ENCODE results near the gene ADRA2A. TPM values are rescaled to one million over a fixed set of nuclear protein-coding genes. Genes with fewer than 3 reads are reported as not detected.

ADRA2A gene
- total RNA-seq, 8 experiments from 2014 or later = 1.5 to 14.2 (median 3.1) TPM

- in situ Hi-C loops (cut with MboI; ENCODE audit: low pct_unique_long_range_greater_than_20kb in 2 of 9, low sequenced_read_pairs in 9 of 9, unreplicated experiment in 9 of 9) = loop anchor here in 4 of 9 experiments (25.0 kb wide), 2 partner anchors 251 to 1051 kb away; no protein-coding TSS in a partner anchor
- H3K27ac ChIP-seq = no peak overlapping the region
Measured at GRCh38 chr10:111086574-111086973, 9.7 kb downstream of the ADRA2A start.

GRCh38 chr10:111087331-111087756 is 10.5 kb downstream of the ADRA2A start:
- in situ Hi-C loops (cut with MboI; ENCODE audit: low pct_unique_long_range_greater_than_20kb in 2 of 9, low sequenced_read_pairs in 9 of 9, unreplicated experiment in 9 of 9) = loop anchor here in 4 of 9 experiments (25.0 kb wide), 2 partner anchors 250 to 1050 kb away; no protein-coding TSS in a partner anchor
- Histone ChIP-seq H3K27ac (no peak overlapping the region), H3K4me3 (no peak overlapping the region), H3K4me1 (replicated peaks in 1 of 2) (peaks cover 4 to 7% of the 10 kb centered on the region in 2 donors)
- 92 to 100% (median 93%) methylated on average over 1 to 10 of the region's 11 CpGs; no CpG with 5 or more reads in 5 of the 10 experiments for WGBS, 10 experiments
- no peak for ATAC-seq (replicated peaks in 6 of 8)

More at GRCh38 chr10:111086574-111086973, 9.7 kb downstream of the ADRA2A start:
- no peak for ATAC-seq (replicated peaks in 6 of 8)
- H3K4me1 ChIP-seq (replicated peaks in 1 of 2) = peaks cover 4 to 7% of the 10 kb centered on the region in 2 donors
- 0 to 90% (median 85%) methylated on average over 1 to 2 of the region's 3 CpGs; no CpG with 5 or more reads in 6 of the 10 experiments for WGBS, 10 experiments
- H3K4me3 ChIP-seq = no peak overlapping the region

GRCh38 chr10:111087968-111088505 is 11.2 kb downstream of the ADRA2A start:
- WGBS, 10 experiments = 20 to 100% (median 53%) methylated on average over 1 to 2 of the region's 4 CpGs; no CpG with 5 or more reads in 4 of the 10 experiments
- no peak for ATAC-seq (replicated peaks in 6 of 8)
- in situ Hi-C loops (cut with MboI; ENCODE audit: low pct_unique_long_range_greater_than_20kb in 2 of 9, low sequenced_read_pairs in 9 of 9, unreplicated experiment in 9 of 9) = loop anchor here in 4 of 9 experiments (25.0 kb wide), 2 partner anchors 249 to 1049 kb away; no protein-coding TSS in a partner anchor

GRCh38 chr10:111089293-111089692 is 12.5 kb downstream of the ADRA2A start:
- no peaks in the 10 kb centered on the region for H3K4me1 ChIP-seq (replicated peaks in 1 of 2)
- H3K4me3 ChIP-seq = no peak overlapping the region
- WGBS, 10 experiments = 94 to 100% (median 100%) methylated on average over 1 to 3 of the region's 3 CpGs; no CpG with 5 or more reads in 6 of the 10 experiments
- no peak for ATAC-seq (replicated peaks in 6 of 8)
- in situ Hi-C loops (cut with MboI; ENCODE audit: low pct_unique_long_range_greater_than_20kb in 2 of 9, low sequenced_read_pairs in 9 of 9, unreplicated experiment in 9 of 9) = loop anchor here in 4 of 9 experiments (25.0 kb wide), 2 partner anchors 248 to 1048 kb away; no protein-coding TSS in a partner anchor
- H3K27ac ChIP-seq = no peak overlapping the region

More at GRCh38 chr10:111087968-111088505, 11.2 kb downstream of the ADRA2A start:
- Histone ChIP-seq H3K27ac (no peak overlapping the region), H3K4me1 (replicated peaks in 1 of 2) (peaks cover 0 to under 1% of the 10 kb centered on the region in 2 donors), H3K4me3 (no peak overlapping the region)

GRCh38 chr10:111091833-111092232 is 15.0 kb downstream of the ADRA2A start:
- Histone ChIP-seq H3K4me3 (no peak overlapping the region), H3K4me1 (replicated peaks in 1 of 2) (no peaks in the 10 kb centered on the region), H3K27ac (no peak overlapping the region)
- 56 to 100% (median 87%) methylated on average over 1 to 7 of the region's 7 CpGs; no CpG with 5 or more reads in 2 of the 10 experiments for WGBS, 10 experiments
- in situ Hi-C loops (cut with MboI; ENCODE audit: low pct_unique_long_range_greater_than_20kb in 2 of 9, low sequenced_read_pairs in 9 of 9, unreplicated experiment in 9 of 9) = loop anchor here in 4 of 9 experiments (25.0 kb wide), 2 partner anchors 245 to 1045 kb away; no protein-coding TSS in a partner anchor
- ATAC-seq (replicated peaks in 6 of 8) = no peak

GRCh38 chr10:111093741-111094380 is 17.0 kb downstream of the ADRA2A start:
- in situ Hi-C loops (cut with MboI; ENCODE audit: low pct_unique_long_range_greater_than_20kb in 2 of 9, low sequenced_read_pairs in 9 of 9, unreplicated experiment in 9 of 9) = loop anchor here in 4 of 9 experiments (25.0 kb wide), 2 partner anchors 243 to 1043 kb away; no protein-coding TSS in a partner anchor
- no peak overlapping the region for H3K27ac ChIP-seq
- ATAC-seq (replicated peaks in 6 of 8) = peak in 4 of 8 experiments; percentile 23 to 99 (median 78)
- no peaks in the 10 kb centered on the region for H3K4me1 ChIP-seq (replicated peaks in 1 of 2)
- H3K4me3 ChIP-seq = no peak overlapping the region
- 8 to 100% (median 67%) methylated on average over 1 to 3 of the region's 3 CpGs; no CpG with 5 or more reads in 5 of the 10 experiments for WGBS, 10 experiments

DNA sequence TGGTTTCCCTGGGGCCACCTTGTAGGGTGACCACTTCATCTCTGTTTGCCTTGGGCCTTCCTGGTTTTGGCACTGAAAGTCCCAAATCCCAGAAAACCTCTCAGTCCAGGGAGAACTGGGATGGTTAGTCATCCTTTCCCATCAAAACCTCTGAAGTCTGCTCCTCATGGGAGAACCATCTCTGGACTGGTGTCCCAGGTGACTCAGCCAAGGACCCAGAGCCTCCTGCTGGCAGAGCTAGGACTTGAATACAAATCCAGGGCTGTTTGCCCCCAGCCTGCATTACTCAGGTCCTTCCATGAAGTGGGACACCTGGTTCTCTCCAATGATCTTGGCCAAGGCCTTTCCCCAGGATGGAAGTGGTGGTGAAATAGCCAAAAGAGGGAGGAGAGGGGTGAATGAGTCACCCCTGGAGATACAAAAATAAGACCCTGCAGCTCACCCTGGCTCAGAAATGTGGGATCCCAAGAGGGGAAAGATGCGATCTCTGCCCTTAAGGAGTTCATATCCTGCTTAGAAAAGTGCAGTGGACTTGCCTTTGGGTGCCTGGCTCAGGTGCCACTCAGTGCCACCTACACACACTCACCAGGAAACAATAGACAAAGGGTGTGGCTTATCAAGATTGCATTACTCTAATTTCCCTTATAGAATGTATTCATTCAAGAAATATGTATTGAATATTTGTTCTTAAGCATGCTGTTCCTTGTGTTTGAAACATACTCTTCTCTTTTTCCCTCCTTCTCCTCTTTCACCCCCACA is 22.0 kb downstream of the ADRA2A start:
- in situ Hi-C loops (cut with MboI; ENCODE audit: low pct_unique_long_range_greater_than_20kb in 2 of 9, low sequenced_read_pairs in 9 of 9, unreplicated experiment in 9 of 9) = loop anchor here in 4 of 9 experiments (25.0 kb wide), 2 partner anchors 238 to 1038 kb away; no protein-coding TSS in a partner anchor
- no peak for ATAC-seq (replicated peaks in 6 of 8)

DNA sequence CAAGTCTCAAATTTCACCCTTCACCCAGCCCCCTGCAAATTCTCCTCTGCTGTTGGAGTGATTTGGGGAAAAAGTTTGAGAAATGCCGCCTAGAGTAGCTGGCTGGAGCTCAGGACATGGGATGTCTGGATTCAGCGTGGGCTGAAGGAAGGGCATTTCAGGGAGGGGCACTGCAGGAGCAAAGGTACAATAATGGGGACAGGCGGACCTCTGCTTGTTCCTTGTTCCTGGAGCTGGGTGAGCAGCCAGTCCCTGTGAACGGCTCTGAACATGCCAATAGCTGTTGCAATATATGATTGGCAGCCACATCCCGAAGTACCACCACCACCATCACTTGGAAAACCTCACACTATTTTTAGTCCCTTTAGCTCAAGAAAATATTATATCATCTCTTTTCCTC is 23.4 kb downstream of the ADRA2A start:
- Histone ChIP-seq H3K4me3 (no peak overlapping the region), H3K27ac (no peak overlapping the region), H3K4me1 (replicated peaks in 1 of 2) (no peaks in the 10 kb centered on the region)
- in situ Hi-C loops (cut with MboI; ENCODE audit: low pct_unique_long_range_greater_than_20kb in 2 of 9, low sequenced_read_pairs in 9 of 9, unreplicated experiment in 9 of 9) = no loop called here
- WGBS, 10 experiments = 32 to 90% (median 73%) methylated on average over 2 of the region's 5 CpGs; no CpG with 5 or more reads in 5 of the 10 experiments
- no peak for ATAC-seq (replicated peaks in 6 of 8)

More for the DNA sequence above, 22.0 kb downstream of the ADRA2A start:
- Histone ChIP-seq H3K27ac (no peak overlapping the region), H3K4me3 (no peak overlapping the region), H3K4me1 (replicated peaks in 1 of 2) (no peaks in the 10 kb centered on the region)
- WGBS, 10 experiments = 80 to 100% methylated on average over 1 of the region's 1 CpG; no CpG with 5 or more reads in 8 of the 10 experiments

DNA sequence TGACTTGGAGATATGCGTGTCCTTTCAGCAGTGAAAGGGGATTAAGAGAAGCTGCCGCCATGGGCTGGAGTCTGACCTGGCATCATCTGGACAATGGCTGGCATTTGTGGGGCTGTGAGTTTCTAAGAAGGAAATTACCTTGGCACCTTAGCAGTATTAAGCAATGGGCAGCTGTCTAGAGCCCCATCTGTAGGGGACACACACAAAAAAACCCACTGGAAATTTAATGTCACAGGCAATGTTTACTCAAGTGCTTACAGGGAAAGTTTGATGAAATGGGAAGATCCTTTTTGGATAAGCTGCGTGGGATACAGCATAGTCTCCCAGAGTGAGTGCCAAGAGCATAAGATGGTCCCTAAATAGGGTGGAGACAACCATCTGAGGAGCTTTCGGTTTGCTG is 25.0 kb downstream of the ADRA2A start:
- no peak overlapping the region for H3K4me3 ChIP-seq
- H3K4me1 ChIP-seq (replicated peaks in 1 of 2) = no peaks in the 10 kb centered on the region
- ATAC-seq (replicated peaks in 6 of 8) = no peak
- no peak overlapping the region for H3K27ac ChIP-seq
- in situ Hi-C loops (cut with MboI; ENCODE audit: low pct_unique_long_range_greater_than_20kb in 2 of 9, low sequenced_read_pairs in 9 of 9, unreplicated experiment in 9 of 9) = no loop called here
- 57 to 100% (median 84%) methylated on average over 1 to 4 of the region's 4 CpGs; no CpG with 5 or more reads in 2 of the 10 experiments for WGBS, 10 experiments

GRCh38 chr10:111102359-111102837 is 25.6 kb downstream of the ADRA2A start:
- H3K4me3 ChIP-seq = no peak overlapping the region
- H3K27ac ChIP-seq = no peak overlapping the region
- 70 to 100% (median 80%) methylated on average over 1 to 3 of the region's 4 CpGs; no CpG with 5 or more reads in 6 of the 10 experiments for WGBS, 10 experiments
- in situ Hi-C loops (cut with MboI; ENCODE audit: low pct_unique_long_range_greater_than_20kb in 2 of 9, low sequenced_read_pairs in 9 of 9, unreplicated experiment in 9 of 9) = no loop called here
- H3K4me1 ChIP-seq (replicated peaks in 1 of 2) = no peaks in the 10 kb centered on the region
- ATAC-seq (replicated peaks in 6 of 8) = peak in 3 of 8 experiments; percentile 96 to 98 (median 97)

DNA sequence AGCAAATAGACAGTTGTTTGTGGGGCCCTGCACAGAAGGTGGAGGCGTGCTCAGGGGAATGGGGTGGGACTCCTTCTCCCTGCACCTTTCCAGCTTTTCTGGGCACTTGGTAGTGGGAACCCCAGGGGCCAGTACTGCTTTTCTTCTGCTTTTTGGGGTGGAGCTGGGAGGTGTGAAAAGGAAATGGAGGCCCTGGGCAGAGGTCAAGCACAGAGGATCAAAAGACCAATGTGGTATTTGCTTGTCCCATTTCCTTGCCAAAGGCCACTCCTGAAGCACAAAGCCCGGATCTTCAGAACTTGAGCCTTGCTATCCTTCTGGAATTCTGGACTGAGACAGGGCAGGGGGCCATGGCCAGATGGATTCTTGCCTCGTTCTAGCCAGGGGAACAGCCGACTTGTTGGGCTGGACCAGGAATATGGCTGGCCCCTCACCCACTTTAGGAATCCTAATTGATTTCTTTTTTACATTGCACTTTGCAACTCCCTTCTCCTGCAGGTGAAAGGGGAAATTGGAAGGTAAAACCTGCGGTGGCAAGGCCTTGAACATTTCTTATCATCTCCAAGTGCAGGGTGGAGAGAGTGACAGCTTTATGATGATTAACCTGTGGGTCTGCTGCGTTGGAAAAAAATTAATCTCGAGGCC is 26.5 kb downstream of the ADRA2A start:
- 0 to 88% (median 76%) methylated on average over 1 to 6 of the region's 7 CpGs; no CpG with 5 or more reads in 1 of the 10 experiments for WGBS, 10 experiments
- H3K4me1 ChIP-seq (replicated peaks in 1 of 2) = no peaks in the 10 kb centered on the region
- no peak overlapping the region for H3K27ac ChIP-seq
- H3K4me3 ChIP-seq = no peak overlapping the region
- no peak for ATAC-seq (replicated peaks in 6 of 8)
- in situ Hi-C loops (cut with MboI; ENCODE audit: low pct_unique_long_range_greater_than_20kb in 2 of 9, low sequenced_read_pairs in 9 of 9, unreplicated experiment in 9 of 9) = no loop called here

DNA sequence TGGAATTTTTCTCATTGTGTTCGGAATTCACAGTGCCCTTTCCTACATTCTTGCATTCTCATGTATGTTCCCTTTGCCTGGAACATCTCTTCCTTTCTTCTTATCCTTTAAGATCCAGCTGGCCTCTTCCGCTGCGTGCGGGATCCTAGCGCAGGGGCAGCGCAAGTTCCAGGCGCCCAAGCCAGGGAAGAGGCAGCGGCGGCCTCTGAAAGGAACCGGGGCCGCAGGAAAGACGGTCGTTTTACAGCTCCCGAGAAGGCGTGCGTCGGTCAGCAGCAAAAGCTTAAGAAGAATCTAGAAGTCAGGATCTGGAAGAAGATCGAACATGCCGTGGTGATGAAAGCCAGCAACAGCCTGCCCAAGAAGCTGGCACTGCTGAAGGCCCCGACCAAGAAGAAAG is 28.0 kb downstream of the ADRA2A start:
- in situ Hi-C loops (cut with MboI; ENCODE audit: low pct_unique_long_range_greater_than_20kb in 2 of 9, low sequenced_read_pairs in 9 of 9, unreplicated experiment in 9 of 9) = no loop called here
- 68 to 98% (median 91%) methylated on average over 2 to 13 of the region's 20 CpGs; no CpG with 5 or more reads in 2 of the 10 experiments for WGBS, 10 experiments
- H3K4me3 ChIP-seq = no peak overlapping the region
- no peaks in the 10 kb centered on the region for H3K4me1 ChIP-seq (replicated peaks in 1 of 2)
- no peak overlapping the region for H3K27ac ChIP-seq
- no peak for ATAC-seq (replicated peaks in 6 of 8)

Data from motor neuron (in vitro differentiated cells).